HTERT RPE-1 (cell line): ENCODE results near the gene GPBAR1.

Experiments used
- in situ Hi-C: fragments of 300-500 bp; cut with MboI; formaldehyde crosslinking; loops from 4 replicates; pipeline ENCODE4 v1.14.3; 2020; ENCODE audit warnings: low sequenced_read_pairs

The GPBAR1 gene, protein sequence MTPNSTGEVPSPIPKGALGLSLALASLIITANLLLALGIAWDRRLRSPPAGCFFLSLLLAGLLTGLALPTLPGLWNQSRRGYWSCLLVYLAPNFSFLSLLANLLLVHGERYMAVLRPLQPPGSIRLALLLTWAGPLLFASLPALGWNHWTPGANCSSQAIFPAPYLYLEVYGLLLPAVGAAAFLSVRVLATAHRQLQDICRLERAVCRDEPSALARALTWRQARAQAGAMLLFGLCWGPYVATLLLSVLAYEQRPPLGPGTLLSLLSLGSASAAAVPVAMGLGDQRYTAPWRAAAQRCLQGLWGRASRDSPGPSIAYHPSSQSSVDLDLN

DNA sequence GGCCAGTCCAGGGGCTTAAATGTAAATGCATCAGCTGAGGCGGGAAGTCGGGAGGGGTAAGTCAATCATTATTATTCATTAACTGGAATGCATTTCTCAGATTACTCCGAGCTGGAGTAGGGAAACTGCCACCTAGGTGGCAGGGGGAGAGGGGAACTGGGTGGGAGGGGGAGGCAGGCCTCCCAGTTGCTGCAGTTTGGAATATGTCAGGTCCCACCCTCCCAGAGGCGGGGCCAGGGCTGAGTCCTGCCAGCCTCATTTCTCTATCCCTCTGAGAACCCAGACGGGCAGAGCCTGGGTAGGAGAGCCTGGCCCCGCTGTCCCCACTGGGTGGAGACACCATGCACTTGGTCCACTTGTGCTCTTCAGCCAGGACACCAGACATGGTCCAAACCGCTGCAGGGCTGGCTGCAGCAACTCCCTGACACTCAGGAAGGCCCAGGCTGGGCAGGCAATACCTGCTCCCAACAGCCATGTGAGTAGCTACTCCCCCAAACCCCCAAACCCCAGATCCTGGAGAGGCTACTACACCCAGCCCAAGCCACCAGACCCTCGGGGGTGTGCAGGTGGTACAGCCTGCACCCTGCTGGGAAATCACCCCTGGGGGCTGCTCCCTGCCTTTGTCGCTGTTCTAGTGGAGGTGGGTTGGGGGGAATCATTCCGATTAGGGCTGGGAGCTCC lies at the start of gene GPBAR1:
TSS of gene GPBAR1 (plus strand) at position 274 of the 681 bp plus-strand sequence. CDS start 1,710 bp downstream, outside the sequence.
- in situ Hi-C loops = no loop called here

DNA sequence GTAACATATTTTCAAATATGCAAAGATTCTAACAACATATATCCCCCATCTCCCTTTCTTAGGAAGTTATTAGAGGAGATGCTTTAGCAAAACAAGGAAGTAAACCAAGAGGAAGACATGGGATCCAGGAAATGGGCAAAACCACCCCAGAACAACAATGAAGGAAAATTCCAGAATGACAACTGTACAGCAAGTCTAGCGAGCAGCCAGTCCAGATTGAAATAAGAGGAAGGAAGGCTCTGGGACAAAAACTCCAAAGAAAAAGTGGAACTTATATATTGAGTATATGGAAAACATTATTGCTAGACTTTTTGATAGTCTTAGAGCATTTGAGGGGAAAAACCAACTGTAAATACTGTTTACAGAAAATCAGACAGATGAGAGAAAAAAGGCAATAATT lies 46.7 kb upstream of the GPBAR1 start:
- in situ Hi-C loops = no loop called here

DNA sequence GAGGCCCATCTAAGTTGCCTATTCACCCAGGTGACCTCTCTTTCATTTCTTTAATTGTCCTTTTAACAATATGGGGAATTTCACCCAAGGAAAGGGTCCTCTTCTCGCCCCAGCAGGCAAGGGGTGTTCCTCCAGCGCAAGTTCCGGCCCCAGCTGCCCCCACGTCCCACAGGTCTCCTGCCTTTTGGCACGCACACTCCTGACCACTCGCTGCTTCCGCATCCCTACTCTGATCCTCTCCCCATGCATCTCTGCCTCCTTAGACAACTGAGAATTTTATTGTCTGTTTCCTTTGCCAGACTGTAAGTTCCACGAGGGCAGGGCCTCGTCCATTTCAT lies 44.5 kb upstream of the GPBAR1 start:
- in situ Hi-C loops = no loop called here

DNA sequence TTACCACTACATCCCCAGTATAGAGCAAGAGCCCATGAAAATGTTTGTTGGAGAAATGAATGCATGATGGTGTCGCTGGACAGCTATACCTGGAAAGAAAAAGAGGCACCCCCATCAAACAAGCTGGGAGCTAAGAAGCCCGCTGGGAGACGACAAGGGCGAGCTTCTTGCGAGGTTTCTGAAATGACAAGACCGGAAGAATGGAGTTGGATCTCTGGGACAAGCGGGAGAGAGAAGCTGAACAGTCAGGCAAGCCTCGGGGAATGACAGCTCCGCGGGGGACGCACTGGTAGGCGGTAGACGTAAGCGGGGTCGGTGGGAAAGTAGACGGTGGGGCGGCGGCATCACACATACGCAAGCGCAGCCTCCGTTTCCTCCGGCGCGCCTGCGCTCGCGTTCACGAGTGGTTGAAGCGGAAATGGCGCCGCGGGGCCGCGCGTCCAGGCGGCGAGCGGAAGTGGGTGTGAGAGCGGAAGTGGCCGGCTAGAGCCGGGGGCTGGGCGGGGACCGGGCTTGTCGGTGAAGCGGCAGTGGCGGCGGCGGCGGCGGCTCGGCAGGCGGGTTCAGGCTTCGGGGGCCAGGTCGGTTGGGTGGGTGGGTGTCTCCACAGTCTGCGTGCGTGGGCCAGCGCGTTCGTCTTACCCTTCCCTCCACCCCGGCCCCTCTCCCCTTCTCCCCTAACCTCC lies 44.0 kb upstream of the GPBAR1 start, which contains the start of gene ARPC2:
TSS of gene ARPC2 (plus strand) at position 516 of the 686 bp plus-strand sequence. CDS start 282 bp downstream, outside the sequence.
- in situ Hi-C loops = no loop called here

DNA sequence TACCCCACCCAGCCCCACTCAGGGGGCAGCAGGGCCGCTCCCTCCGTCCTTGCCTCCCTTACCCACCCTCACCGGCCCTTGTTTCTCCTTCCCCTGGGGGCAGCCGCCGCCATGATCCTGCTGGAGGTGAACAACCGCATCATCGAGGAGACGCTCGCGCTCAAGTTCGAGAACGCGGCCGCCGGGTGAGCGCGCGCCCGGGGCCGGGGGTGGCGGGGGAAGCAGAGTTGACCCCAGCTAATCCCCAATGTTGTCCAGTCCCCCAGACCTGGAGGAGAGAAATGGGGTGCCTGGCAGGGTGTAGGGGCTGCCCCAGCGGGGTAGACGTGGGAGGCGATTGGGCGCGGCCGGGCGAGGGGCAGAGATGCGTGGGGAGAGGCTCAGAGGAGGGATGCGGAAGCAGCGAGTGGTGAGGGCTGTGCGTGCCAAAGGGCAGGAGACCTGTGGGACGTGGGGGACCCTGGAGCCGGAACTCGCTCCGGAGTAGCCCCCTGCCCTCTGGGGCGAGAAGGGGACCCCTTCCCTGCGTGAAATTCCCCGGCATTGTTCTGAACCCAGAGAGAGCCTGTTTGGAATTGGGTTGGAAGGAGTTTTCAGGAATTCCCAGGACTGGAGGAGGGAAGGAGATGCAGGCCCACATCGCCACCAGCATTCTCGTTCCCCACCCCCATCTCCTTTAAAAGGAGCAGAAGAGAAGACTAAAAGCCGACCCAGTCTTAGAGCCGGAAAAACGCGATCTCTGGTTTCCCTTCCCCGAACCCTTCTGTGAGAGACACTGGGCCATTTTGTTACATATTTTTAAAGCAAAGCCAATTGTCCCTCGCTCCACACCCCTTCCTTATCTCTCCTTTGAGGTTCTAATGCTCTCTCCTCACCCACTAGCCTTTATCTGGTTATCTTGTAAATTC lies 43.2 kb upstream of the GPBAR1 start:
- in situ Hi-C loops = no loop called here

DNA sequence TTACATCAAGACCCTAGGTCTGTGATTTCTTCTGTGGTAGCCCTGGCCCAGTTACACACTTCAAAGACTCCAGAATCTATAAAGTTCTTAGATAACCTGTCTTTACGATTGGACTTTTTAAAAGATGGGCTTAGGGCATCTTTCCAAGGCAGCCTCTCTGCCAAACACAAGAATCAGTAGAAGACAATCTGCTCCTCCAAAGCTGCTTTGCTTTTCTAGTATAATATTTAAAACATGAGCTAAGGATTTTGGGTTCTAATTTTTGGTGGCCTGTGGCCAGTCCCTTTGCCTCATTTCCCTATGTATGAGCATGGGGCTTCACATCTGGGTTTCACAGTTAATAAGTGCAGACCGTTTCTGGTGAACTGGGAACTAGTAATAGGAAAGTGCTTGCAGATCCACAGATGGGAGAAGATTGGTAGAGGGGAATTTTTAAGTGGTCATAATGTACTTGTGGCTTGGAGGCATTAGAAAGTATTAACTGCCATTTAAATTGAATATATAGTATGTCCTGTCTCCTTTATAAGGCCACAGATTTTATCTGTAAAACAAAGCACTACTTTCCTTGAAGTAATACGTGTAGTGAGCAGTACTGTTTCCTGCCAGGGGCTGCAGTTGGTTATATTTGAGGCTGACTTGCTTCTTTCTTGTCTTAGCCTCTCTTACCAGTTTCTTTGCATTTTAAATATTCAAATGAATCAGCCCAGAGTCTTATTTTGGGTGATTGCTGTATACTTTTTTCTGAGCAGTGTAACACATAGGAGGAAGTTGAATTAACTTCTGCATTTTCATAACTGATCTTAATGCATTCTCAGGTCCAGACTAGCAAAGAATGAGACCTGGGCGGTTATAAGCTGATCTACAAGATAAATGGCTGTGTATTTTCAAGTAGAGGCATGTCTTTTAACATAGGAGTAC lies 42.3 kb upstream of the GPBAR1 start:
- in situ Hi-C loops = no loop called here

DNA sequence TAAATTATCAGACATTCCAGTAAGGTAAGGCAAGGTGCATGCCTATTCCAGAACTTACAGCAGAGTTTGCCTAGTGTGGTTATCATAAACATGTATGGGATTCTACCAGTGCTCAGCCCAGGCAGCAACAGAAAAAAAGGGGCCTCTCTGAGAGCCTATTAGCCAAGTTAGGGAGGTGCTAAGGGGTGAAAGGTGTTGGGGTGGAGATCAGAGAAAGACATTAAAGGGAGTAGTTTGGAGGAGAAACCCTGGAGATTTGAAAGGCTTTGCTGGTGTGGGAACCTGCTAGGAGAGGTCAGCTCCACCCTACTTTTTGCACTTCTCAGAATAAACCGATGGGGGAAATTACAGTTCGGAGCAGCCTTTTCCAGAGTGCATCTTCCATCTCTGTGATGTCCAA lies 40.9 kb upstream of the GPBAR1 start:
- in situ Hi-C loops = no loop called here

DNA sequence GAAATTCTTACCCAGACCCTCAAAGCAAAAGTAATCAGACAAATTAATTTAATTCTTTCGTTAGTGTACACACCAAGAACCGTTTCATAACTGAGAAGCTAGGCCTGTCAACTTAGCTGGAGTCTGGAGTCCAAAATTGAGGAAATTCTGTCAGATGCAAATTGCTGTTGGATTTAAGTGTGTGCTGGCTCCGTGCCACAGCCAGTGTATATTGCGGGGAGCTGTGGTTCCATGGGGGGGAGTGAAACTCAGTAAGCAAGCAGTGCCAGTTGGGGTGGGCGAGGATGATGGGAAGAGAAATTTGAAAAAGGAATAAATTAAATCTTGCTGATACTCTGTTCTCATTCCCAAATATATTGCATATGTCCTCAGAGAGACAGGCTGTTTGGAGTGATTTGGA lies 39.8 kb upstream of the GPBAR1 start:
- in situ Hi-C loops = no loop called here

DNA sequence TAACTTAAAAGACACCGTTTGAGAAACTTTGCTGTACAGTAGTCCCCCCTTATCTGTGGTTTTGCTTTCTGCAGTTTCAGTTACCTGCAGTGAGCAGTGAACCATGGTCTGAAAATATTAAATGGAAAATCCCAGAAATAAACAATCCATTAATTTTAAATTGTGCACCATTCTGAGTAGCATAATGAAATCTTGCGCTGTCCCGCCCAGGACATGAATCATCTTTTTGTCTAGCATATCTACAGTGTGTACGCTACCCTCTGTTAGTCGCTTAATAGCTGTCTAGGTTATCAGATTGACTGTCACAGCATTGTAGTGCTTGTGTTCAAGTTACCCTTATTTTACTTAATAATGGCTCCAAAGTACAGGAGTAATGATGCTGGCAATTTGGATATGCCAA lies 37.8 kb upstream of the GPBAR1 start:
- in situ Hi-C loops = no loop called here

DNA sequence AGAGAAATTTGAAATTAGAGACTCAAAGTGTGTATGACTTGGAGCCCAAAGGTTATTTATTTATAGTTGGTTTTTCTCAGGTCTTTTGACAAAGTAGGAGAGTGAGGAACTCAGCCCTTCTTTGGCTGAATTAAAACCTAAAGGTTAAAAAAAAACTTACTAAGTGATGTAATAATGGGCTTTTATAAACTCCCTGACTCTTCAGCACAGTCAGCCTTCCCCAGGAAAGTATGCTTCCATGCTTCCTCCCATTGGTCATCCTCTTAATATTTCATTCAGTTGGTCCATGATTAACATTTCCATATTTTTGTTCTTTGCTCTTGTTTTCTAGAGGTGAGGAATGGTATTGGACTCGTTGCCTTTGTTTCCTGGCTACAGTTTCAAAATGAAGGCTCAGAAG lies 36.6 kb upstream of the GPBAR1 start:
- in situ Hi-C loops = no loop called here

DNA sequence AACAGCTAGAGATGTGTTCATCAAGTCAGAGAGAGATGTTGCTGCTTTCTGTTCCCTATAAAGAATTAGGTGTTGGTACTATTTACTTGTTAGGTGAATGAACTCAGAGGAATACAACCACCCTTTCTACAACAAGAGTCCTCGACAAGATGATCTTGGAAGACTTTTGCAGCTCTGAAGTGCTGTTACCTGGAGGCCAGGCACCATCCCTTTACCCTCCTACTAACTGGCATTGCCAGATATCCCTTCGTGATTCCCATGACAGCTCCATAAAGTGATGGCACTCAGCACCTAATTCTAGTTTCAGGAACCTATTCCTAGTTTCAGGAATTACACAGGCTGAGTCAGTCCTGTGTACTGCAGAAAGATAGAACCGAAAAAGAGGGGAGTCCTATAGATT lies 33.9 kb upstream of the GPBAR1 start:
- in situ Hi-C loops = no loop called here

DNA sequence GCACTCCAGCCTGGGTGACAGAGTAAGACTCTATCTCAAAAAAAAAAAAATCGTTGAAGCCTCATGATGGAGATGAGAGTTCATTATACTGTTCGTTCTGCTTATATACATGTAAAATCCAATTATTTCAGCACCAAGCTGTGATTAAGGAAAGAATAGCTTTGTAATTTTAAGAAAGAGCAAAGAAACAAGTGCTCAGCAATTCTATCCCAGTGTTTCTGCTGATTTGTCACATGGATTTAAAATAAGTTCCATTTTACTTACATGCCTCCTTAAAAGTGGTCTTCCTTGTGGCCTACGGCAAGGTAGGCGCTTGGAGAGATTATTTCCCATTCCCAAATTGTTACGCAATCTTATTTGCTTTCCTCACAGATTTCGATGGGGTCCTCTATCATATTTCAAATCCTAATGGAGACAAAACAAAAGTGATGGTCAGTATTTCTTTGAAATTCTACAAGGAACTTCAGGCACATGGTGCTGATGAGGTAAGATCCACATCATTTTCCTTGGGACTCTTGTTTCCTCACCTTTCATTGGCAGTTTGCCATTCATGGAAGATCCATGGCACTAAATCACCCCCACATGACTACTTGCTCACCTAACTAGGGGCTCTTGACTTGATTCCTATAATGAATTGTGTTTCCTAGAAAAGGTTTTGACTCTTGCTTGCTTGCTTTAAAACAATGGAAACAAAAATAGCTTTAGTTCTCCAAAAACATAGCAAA lies 32.3 kb upstream of the GPBAR1 start:
- in situ Hi-C loops = no loop called here

DNA sequence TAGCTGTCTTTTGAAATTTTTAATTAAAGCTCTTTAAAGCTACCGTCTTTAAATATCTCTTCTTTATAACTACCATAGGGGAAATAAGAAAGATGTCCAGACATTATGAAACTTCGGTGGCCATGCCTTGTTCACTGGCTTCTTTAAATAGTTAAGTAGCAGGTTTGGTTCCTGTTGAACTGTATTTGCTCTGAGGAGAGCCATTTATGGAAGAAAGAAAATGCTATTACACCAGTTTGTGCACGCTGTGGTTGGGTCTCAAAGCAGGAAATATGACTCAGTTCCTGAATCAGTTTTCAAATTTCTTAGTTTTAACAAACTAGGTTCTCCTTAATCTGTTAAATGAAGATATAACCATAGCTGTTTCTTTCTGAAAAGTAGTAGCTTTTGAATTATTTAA lies 31.6 kb upstream of the GPBAR1 start:
- in situ Hi-C loops = no loop called here

DNA sequence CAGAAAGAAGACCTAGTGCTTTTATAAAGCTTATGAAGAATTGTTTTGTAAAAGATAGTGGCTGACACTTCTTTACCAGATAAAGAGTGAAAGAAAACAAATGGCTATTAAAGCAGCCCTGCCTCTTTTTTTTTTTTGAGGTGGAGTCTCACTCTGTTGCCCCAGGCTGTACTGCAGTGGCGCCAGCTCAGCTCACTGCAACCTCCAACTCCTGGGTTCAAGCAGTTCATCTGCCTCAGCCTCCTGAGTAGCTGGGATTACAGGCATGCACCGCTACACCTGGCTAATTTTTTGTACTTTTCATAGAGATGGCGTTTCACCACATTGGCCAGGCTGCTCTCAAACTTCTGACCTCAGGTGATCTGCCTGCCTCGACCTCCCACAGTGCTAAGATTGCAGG lies 31.0 kb upstream of the GPBAR1 start:
- in situ Hi-C loops = no loop called here

DNA sequence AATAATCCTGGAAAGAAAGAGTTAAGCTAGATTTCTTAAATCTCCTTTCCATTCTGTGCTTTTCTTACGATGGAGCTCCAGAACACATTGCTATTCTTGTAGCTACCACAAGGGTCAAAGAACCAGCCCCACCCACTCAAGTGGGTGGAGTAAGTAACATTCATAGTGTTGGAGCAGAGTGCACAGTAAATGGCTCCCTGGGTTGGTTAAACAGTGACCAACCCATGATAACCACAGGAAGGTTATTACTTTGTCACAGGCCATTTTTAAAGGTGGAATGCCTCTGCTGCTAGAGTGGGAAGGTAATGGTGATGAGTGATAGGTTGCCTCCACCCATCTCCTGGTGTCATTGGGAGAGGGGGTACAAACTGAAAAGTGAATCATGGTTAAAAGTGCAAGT lies 29.9 kb upstream of the GPBAR1 start:
- in situ Hi-C loops = no loop called here

DNA sequence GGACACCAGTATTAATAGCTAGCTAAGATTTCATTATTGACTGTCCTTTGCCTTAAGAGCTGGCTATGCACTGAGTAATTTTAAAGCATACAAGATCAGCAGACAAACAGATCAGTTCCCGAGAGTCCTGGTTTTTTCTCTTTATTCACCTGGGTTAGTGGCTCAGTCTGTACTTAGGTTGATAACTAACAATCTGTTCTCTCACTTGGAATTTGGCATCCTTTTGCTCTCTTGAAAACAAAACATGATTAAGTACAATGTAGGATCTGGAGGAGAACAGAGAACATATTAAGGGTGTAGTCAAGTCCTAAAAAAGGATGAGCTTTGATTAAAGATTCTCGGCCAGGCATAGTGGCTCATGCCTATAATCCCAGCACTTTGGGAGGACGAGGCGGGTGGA lies 27.3 kb upstream of the GPBAR1 start:
- in situ Hi-C loops = no loop called here

DNA sequence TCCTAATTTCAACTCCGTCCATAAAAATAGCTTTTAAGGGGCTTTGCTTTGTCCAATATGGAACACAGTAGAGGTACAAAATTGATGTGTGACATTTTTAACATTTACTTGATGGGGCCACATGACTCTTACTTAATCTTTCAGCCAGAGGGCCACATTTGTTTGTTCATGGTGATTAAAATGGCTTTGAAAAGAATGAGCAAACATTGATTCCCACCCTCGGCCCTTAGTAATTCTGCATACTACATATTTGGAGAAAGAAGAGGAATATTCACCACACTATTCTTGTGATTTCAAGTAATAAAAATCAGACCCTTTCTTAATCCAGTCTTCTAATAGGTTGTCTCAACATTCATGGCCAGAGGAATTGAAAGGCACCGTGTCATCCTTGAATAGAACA lies 26.3 kb upstream of the GPBAR1 start:
- in situ Hi-C loops = no loop called here

DNA sequence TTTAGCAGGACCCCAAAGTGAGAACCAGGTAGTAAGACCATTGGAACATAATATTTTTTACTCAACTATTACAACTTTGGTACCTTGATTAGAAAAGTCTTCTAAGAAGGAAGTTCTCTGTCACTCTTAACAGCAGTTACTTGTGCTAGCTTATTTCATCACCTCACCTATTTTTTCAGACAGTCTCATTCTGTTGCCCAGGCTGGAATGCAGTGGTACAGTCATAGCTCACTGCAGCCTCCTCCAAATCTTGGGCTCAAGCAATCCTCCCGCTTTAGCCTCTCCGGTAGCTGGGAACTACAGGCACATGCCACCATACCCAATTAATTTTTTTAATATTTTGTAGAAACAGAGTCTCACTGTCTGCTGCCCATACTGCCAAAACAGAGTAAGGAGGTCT lies 25.8 kb upstream of the GPBAR1 start:
- in situ Hi-C loops = no loop called here

DNA sequence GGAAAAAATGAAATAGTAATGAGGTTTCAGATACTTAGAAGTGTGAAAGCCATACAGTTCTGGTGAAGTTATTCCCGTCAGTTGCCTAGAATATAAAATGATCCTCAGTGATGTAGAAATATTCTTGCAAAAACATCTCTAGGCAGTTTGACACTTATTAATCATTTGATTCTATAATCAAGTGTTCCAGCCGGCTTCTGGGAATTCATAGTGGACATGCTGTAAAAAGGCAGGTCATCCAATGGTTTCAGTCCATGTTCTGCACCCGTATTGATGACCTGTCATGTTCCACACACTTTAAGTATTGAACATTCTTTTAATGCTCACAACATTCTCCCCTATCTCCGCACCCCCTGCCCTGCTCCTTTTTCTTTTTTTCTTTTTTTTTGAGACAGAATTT lies 24.0 kb upstream of the GPBAR1 start:
- in situ Hi-C loops = no loop called here
